ENCODE results near the gene SLAIN1. TPM values are rescaled to one million over a fixed set of nuclear protein-coding genes. Genes with fewer than 3 reads are reported as not detected.

SLAIN1 gene
- total and polyA plus RNA-seq, 3 donors from 2014 or later: 73.1 to 149 (median 114) TPM

- H3K4me3 ChIP-seq: no peak overlapping the region
- WGBS, 2 donors: 95 to 96% methylated on average over 1 of the region's 1 CpG
- H3K36me3 ChIP-seq (ENCODE audit: low read depth, missing control alignments): no peaks in the 10 kb centered on the region
- no peaks in the 10 kb centered on the region for H3K9me3 ChIP-seq
- no peaks in the 10 kb centered on the region for H3K27me3 ChIP-seq
- no peak for TF ChIP-seq POLR2A (IDR thresholded peaks at IDR 0.05)
- no peak for TF ChIP-seq CTCF (IDR thresholded peaks at IDR 0.05)
- no peak overlapping the region for H3K27ac ChIP-seq
- DNase-seq: no peak
- intact Hi-C loops (cut with DNase I; ENCODE audit: low total_unique reads): no loop called here
- peaks cover 3% of the 10 kb centered on the region for H3K4me1 ChIP-seq
Measured at GRCh38 chr13:77730572-77730971, 33.1 kb downstream of the SLAIN1 start.

GRCh38 chr13:77732287-77732686, 34.8 kb downstream of the SLAIN1 start:
- Histone ChIP-seq H3K27ac (no peak overlapping the region), H3K36me3 (ENCODE audit: low read depth, missing control alignments) (no peaks in the 10 kb centered on the region), H3K9me3 (no peaks in the 10 kb centered on the region), H3K27me3 (no peaks in the 10 kb centered on the region), H3K4me3 (no peak overlapping the region), H3K4me1 (peaks cover 3% of the 10 kb centered on the region)
- 67 to 71% methylated on average over 2 of the region's 2 CpGs for WGBS, 2 donors
- no peak for DNase-seq
- intact Hi-C loops (cut with DNase I; ENCODE audit: low total_unique reads): no loop called here
- TF ChIP-seq POLR2A (IDR thresholded peaks at IDR 0.05) (no peak), CTCF (IDR thresholded peaks at IDR 0.05) (no peak)

GRCh38 chr13:77733674-77734073, 36.2 kb downstream of the SLAIN1 start:
- Histone ChIP-seq H3K36me3 (ENCODE audit: low read depth, missing control alignments) (no peaks in the 10 kb centered on the region), H3K27me3 (no peaks in the 10 kb centered on the region), H3K4me3 (no peak overlapping the region), H3K27ac (no peak overlapping the region), H3K9me3 (no peaks in the 10 kb centered on the region), H3K4me1 (peaks cover 3% of the 10 kb centered on the region)
- intact Hi-C loops (cut with DNase I; ENCODE audit: low total_unique reads): no loop called here
- DNase-seq: no peak
- WGBS, 2 donors: 64 to 77% methylated on average over 1 of the region's 1 CpG
- no peak for TF ChIP-seq CTCF (IDR thresholded peaks at IDR 0.05)
- TF ChIP-seq POLR2A (IDR thresholded peaks at IDR 0.05): no peak

GRCh38 chr13:77737583-77738200, 40.2 kb downstream of the SLAIN1 start:
- Histone ChIP-seq H3K4me3 (no peak overlapping the region), H3K9me3 (no peaks in the 10 kb centered on the region), H3K36me3 (ENCODE audit: low read depth, missing control alignments) (no peaks in the 10 kb centered on the region), H3K27me3 (no peaks in the 10 kb centered on the region), H3K4me1 (peaks cover 3% of the 10 kb centered on the region), H3K27ac (no peak overlapping the region)
- no peak for DNase-seq
- WGBS, 2 donors: 51 to 62% methylated on average over 2 of the region's 2 CpGs
- no peak for TF ChIP-seq POLR2A (IDR thresholded peaks at IDR 0.05)
- TF ChIP-seq CTCF (IDR thresholded peaks at IDR 0.05): no peak
- intact Hi-C loops (cut with DNase I; ENCODE audit: low total_unique reads): no loop called here

- no peaks in the 10 kb centered on the region for H3K9me3 ChIP-seq
- no peak overlapping the region for H3K4me3 ChIP-seq
- intact Hi-C loops (cut with DNase I; ENCODE audit: low total_unique reads): no loop called here
- no peaks in the 10 kb centered on the region for H3K36me3 ChIP-seq (ENCODE audit: low read depth, missing control alignments)
- DNase-seq: no peak
- 40 to 59% methylated on average over 7 of the region's 7 CpGs for WGBS, 2 donors
- H3K27me3 ChIP-seq: no peaks in the 10 kb centered on the region
- H3K27ac ChIP-seq: peak overlapping the region; percentile 51 to 54
- no peaks in the 10 kb centered on the region for H3K4me1 ChIP-seq
- TF ChIP-seq CTCF (IDR thresholded peaks at IDR 0.05): no peak
- no peak for TF ChIP-seq POLR2A (IDR thresholded peaks at IDR 0.05)
Measured at GRCh38 chr13:77740097-77740735, 42.7 kb downstream of the SLAIN1 start.
